Left cardiac atrium (tissue), 4 donors: ENCODE results near the gene EIF4E3. TPM values are rescaled to one million over a fixed set of nuclear protein-coding genes. Genes with fewer than 3 reads are reported as not detected.

Experiments used
- ATAC-seq, 2 donors: fragments of 200-7000 bp; cut with Tn5 transposase; one replicate each; pipeline ENCODE4 v1.9.1; 2020; ENCODE audit warnings: mild to moderate bottlenecking in 2 of 2, moderate library complexity in 2 of 2
- DNase-seq: peaks from one replicate; pipeline ENCODE4 v3.0.0-alpha.2; 2020
- intact Hi-C, 2 donors: fragments of 100-400 bp; cut with DNase I; formaldehyde crosslinking; loops; one replicate each; pipeline versions ENCODE4 v1.14.1 to v1.15.1; 2022 to 2023
- long read RNA-seq: library from polyadenylated mRNA; unstranded; transcript quantifications from one replicate; pipeline ENCODE4 v2.0.0, GENCODE V29; 2021
- total RNA-seq, 2 donors: library from RNA; stranded (reverse); fragmentation: NEBNext Ultra II Directional; extraction: Animal tissue kit (Norgen Biotek cat#: 25700); gene quantifications; one replicate each; pipeline ENCODE4 v1.2.1, GENCODE V29; 2021
- donor health status: DM: no; HTN: yes; CAD: no.
- donor health status: DM: no; HTN: yes; CAD: no; lungs with severe emphysema.
- donor health status: DM: yes; HTN: yes; CAD: no.
- donor health status: Dilated cardiomyopathy.

EIF4E3 gene
- total RNA-seq, result 10 to 100 TPM; 40.0 to 45.8 TPM
- long read RNA-seq, full-length matches to known transcripts, result 2 of 20 reads
- long read RNA-seq, partial matches to known transcripts, result 5 of 20 reads
- long read RNA-seq, other reads (novel, unspliced or antisense), result 13 of 20 reads

- DNase-seq (peak; percentile 38), ATAC-seq (peak; percentile 61 to 71)
- intact Hi-C loops, result no loop called here
Observed at GRCh38 chr3:71725271-71725991, at the start of gene EIF4E3. Gene EIF4E3, minus strand, starts transcription at chr3:71725402. Its CDS starts 35 bp downstream, at chr3:71725367.

GRCh38 chr3:71771884-71772283, 46.7 kb upstream of the EIF4E3 start:
- ATAC-seq (no peak), DNase-seq (no peak)
- intact Hi-C loops, result no loop called here

GRCh38 chr3:71771126-71771525, 45.9 kb upstream of the EIF4E3 start:
- DNase-seq (no peak), ATAC-seq (no peak)
- intact Hi-C loops, result no loop called here

- intact Hi-C loops, result no loop called here
- ATAC-seq, result no peak
Observed at GRCh38 chr3:71763426-71763825, 38.2 kb upstream of the EIF4E3 start.

GRCh38 chr3:71760140-71760539, 34.9 kb upstream of the EIF4E3 start:
- ATAC-seq (no peak), DNase-seq (no peak)
- intact Hi-C loops, result no loop called here

More at GRCh38 chr3:71763426-71763825, 38.2 kb upstream of the EIF4E3 start:
- no peak for DNase-seq

- ATAC-seq, result no peak
- DNase-seq, result no peak
- intact Hi-C loops, result no loop called here
Observed at GRCh38 chr3:71759401-71759800, 34.2 kb upstream of the EIF4E3 start.

GRCh38 chr3:71758091-71758490, 32.9 kb upstream of the EIF4E3 start:
- DNase-seq (no peak), ATAC-seq (no peak)
- intact Hi-C loops, result no loop called here

- ATAC-seq, result no peak
- DNase-seq, result no peak
- intact Hi-C loops, result no loop called here
Observed at GRCh38 chr3:71754610-71755253, 29.5 kb upstream of the EIF4E3 start.

- intact Hi-C loops, result no loop called here
- DNase-seq (peak; percentile 31), ATAC-seq (peak; percentile 67 to 75)
Observed at GRCh38 chr3:71753701-71754609, 28.8 kb upstream of the EIF4E3 start, which contains the start of gene GPR27. Gene GPR27, plus strand, starts transcription at chr3:71753855. Its CDS starts 195 bp downstream, at chr3:71754050.

- ATAC-seq (no peak), DNase-seq (no peak)
- intact Hi-C loops, result no loop called here
Observed at GRCh38 chr3:71752831-71753700, 27.9 kb upstream of the EIF4E3 start.

GRCh38 chr3:71751602-71752001, 26.4 kb upstream of the EIF4E3 start:
- intact Hi-C loops, result no loop called here
- no peak for ATAC-seq
- no peak for DNase-seq

GRCh38 chr3:71744738-71745137, 19.5 kb upstream of the EIF4E3 start:
- intact Hi-C loops, result no loop called here
- ATAC-seq (no peak), DNase-seq (no peak)

GRCh38 chr3:71742621-71743020, 17.4 kb upstream of the EIF4E3 start:
- ATAC-seq (no peak), DNase-seq (no peak)
- intact Hi-C loops, result no loop called here

GRCh38 chr3:71734881-71735280, 9.7 kb upstream of the EIF4E3 start:
- intact Hi-C loops, result no loop called here
- no peak for DNase-seq
- no peak for ATAC-seq

- intact Hi-C loops, result no loop called here
- DNase-seq (no peak), ATAC-seq (no peak)
Observed at GRCh38 chr3:71733319-71733718, 8.1 kb upstream of the EIF4E3 start.

- DNase-seq, result no peak
- intact Hi-C loops, result no loop called here
- no peak for ATAC-seq
Observed at GRCh38 chr3:71732637-71733036, 7.4 kb upstream of the EIF4E3 start.

GRCh38 chr3:71728632-71729342, 3.6 kb upstream of the EIF4E3 start:
- DNase-seq (no peak), ATAC-seq (no peak)
- intact Hi-C loops, result no loop called here

- no peak for DNase-seq
Observed at GRCh38 chr3:71726146-71726545, 944 bp upstream of the EIF4E3 start.

More at GRCh38 chr3:71726146-71726545, 944 bp upstream of the EIF4E3 start:
- intact Hi-C loops, result no loop called here
- ATAC-seq, result no peak
